ENCODE results near the gene HES4.

The HES4 gene

GRCh38 chr1:1026599-1027413, 26.9 kb upstream of the HES4 start:
- no peak for TF ChIP-seq EZH2 (IDR thresholded peaks at IDR 0.05; ENCODE audit: borderline replicate concordance, low read length)
- TF ChIP-seq CTCF (IDR thresholded peaks at IDR 0.05; ENCODE audit: low read length): no peak
- H3K27me3 ChIP-seq (ENCODE audit: insufficient read depth, low read length): peaks cover 21% of the 10 kb centered on the region
- H3K27ac ChIP-seq (ENCODE audit: low read depth, low read length, poor library complexity, severe bottlenecking): no peak overlapping the region
- H4K20me1 ChIP-seq (ENCODE audit: insufficient read depth, low read length): no peaks in the 10 kb centered on the region
- no peak overlapping the region for H3K4me3 ChIP-seq (ENCODE audit: low read depth, low read length, poor library complexity, severe bottlenecking)
- H3K4me2 ChIP-seq (ENCODE audit: low read length): no peak overlapping the region
- H3K4me1 ChIP-seq (ENCODE audit: insufficient read depth, low read length, severe bottlenecking): no peaks in the 10 kb centered on the region
- no peaks in the 10 kb centered on the region for H3K9me3 ChIP-seq (ENCODE audit: low read length)
- no peak overlapping the region for H3K9ac ChIP-seq (ENCODE audit: low read length)
- no peaks in the 10 kb centered on the region for H3K36me3 ChIP-seq (ENCODE audit: insufficient read depth, low read length)
- no peaks in the 10 kb centered on the region for H3K9me2 ChIP-seq (ENCODE audit: low read depth, low read length)
- H3F3A ChIP-seq (ENCODE audit: insufficient read depth, low read length): no peaks in the 10 kb centered on the region
- no peak overlapping the region for H2AFZ ChIP-seq (ENCODE audit: low read length)
- H3K79me2 ChIP-seq (ENCODE audit: insufficient read depth, low read length): no peaks in the 10 kb centered on the region

GRCh38 chr1:1025730-1026129, 25.8 kb upstream of the HES4 start:
- Histone ChIP-seq H3K4me1 (ENCODE audit: insufficient read depth, low read length, severe bottlenecking) (no peaks in the 10 kb centered on the region), H3K9me2 (ENCODE audit: low read depth, low read length) (no peaks in the 10 kb centered on the region), H3K27me3 (ENCODE audit: insufficient read depth, low read length) (peaks cover 21% of the 10 kb centered on the region), H3K79me2 (ENCODE audit: insufficient read depth, low read length) (no peaks in the 10 kb centered on the region), H3K27ac (ENCODE audit: low read depth, low read length, poor library complexity, severe bottlenecking) (no peak overlapping the region), H3F3A (ENCODE audit: insufficient read depth, low read length) (no peaks in the 10 kb centered on the region), H4K20me1 (ENCODE audit: insufficient read depth, low read length) (no peaks in the 10 kb centered on the region), H3K4me3 (ENCODE audit: low read depth, low read length, poor library complexity, severe bottlenecking) (no peak overlapping the region), H3K36me3 (ENCODE audit: insufficient read depth, low read length) (no peaks in the 10 kb centered on the region), H3K9ac (ENCODE audit: low read length) (no peak overlapping the region), H3K9me3 (ENCODE audit: low read length) (no peaks in the 10 kb centered on the region), H3K4me2 (ENCODE audit: low read length) (no peak overlapping the region), H2AFZ (ENCODE audit: low read length) (no peak overlapping the region)
- TF ChIP-seq CTCF (IDR thresholded peaks at IDR 0.05; ENCODE audit: low read length): no peak
- TF ChIP-seq EZH2 (IDR thresholded peaks at IDR 0.05; ENCODE audit: borderline replicate concordance, low read length): no peak

- Histone ChIP-seq H3K27me3 (ENCODE audit: insufficient read depth, low read length) (peaks cover 21% of the 10 kb centered on the region), H3K9me3 (ENCODE audit: low read length) (no peaks in the 10 kb centered on the region), H3K4me2 (ENCODE audit: low read length) (no peak overlapping the region), H3K9ac (ENCODE audit: low read length) (no peak overlapping the region), H3F3A (ENCODE audit: insufficient read depth, low read length) (no peaks in the 10 kb centered on the region), H3K79me2 (ENCODE audit: insufficient read depth, low read length) (no peaks in the 10 kb centered on the region), H3K9me2 (ENCODE audit: low read depth, low read length) (no peaks in the 10 kb centered on the region), H3K27ac (ENCODE audit: low read depth, low read length, poor library complexity, severe bottlenecking) (no peak overlapping the region), H3K4me3 (ENCODE audit: low read depth, low read length, poor library complexity, severe bottlenecking) (no peak overlapping the region), H2AFZ (ENCODE audit: low read length) (no peak overlapping the region), H3K36me3 (ENCODE audit: insufficient read depth, low read length) (no peaks in the 10 kb centered on the region), H4K20me1 (ENCODE audit: insufficient read depth, low read length) (no peaks in the 10 kb centered on the region), H3K4me1 (ENCODE audit: insufficient read depth, low read length, severe bottlenecking) (peaks cover 4% of the 10 kb centered on the region)
- TF ChIP-seq CTCF (IDR thresholded peaks at IDR 0.05; ENCODE audit: low read length) (no peak), EZH2 (IDR thresholded peaks at IDR 0.05; ENCODE audit: borderline replicate concordance, low read length) (no peak)
These were observed 25.1 kb upstream of the HES4 start for GRCh38 chr1:1024771-1025699.

All from OCI-LY1 (cell line).